ENCODE results near the gene MAP6D1.

The MAP6D1 gene

DNA sequence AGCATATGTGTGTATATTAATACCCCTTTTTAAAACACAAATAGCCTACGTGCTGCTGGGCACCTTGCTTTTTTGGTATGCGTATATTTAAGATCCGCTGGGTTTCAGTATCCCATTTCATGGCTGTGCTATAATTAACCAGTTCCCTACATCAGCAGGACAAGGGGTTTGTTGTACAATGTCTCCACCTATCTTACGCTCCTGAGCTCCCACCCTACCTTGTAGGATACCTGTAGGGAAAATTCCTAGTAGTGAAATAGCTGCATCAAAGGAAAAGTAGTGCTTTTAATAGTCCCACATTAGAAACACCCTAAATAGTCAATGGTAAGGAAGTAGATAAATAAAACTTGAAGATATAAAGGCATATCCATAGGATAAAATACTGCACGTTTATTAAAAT is 1.4 kb downstream of the MAP6D1 start:
- no peak for DNase-seq (ENCODE audit: low spot score)

DNA sequence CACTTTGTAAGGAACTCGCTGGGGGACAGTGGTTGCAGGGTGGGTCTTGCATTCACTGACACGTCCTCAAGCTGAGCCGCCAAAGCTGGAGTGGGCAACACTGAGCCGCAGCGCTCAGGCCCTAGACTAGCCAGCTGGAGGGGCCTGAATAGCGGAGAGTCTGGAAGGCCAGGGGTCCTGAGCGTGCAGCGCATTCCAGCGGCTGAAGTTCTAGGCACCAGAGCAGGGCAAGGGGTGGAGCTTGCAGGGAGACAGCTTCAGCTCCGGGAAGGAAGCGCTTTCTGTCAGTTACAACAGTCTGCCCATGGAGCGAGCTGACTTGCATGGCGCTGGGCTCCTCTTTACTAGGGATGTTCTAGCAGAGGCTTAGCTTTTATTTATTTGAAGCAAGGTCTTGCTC is 2.7 kb downstream of the MAP6D1 start:
- DNase-seq (ENCODE audit: low spot score), result peak; percentile 70

DNA sequence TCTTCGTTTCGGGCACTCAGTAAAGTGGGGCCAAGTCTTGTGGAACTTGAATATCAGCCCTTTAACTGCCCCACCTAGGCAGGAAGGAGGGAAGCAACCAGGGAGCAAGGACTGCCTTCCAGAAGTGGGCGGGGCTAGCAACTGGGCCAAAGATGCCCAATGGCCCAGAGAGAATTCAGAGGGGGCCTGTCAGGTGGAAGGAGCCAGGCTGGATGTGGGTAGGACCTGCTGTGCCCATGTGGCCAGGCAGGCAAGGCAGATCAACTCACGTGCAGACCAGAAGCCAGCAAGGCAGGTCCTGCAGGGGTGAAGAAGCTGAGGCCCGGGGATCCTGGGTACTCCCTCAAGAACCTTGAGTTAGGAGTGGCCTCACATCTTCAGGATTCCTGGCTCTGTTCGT is 5.5 kb downstream of the MAP6D1 start:
- DNase-seq (ENCODE audit: low spot score), result no peak

DNA sequence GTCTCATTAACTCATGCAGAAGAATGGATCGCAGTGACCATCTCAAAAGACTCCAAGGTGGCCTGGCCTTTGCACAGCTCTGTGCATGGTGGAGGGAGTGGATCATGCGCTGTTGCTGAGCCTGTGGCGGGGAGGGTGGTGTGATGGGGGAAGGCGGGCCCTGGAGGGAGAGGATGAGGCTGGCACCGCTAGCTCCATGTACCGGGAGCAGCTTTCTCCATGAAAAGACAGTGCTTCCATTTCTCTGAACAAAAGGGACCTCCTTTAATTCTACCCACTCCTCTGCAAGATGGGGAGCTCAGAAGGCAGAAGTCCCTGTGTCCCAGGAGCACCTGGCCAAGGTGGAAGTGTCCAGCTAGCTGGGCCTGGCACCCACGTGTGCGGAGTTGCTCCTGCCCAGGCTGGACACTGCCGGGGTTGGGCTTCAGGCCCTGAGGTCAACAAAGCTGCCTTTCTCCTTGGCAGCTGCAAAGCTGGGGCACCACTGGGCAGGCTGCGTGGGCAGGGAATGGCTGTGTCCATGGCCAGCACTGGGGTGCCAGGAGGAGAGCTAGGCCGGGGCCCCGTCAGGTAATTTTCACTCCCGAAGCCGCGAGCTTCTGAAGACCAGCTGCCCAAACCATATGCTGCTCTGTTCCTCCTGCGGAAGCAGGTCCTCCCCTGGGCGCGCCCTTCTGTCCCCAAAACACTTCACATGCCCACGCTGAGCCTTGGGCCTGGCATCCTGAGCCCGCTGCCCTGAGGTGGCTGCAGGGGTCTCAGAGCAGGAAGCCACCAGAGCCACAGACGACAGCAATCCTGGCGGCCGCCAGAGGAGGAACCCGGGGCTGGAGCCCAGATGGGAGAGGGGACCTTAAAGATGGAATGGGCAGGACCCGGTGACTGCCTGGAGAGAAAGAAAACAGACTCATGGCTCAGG is 6.4 kb downstream of the MAP6D1 start:
- DNase-seq (ENCODE audit: low spot score), result no peak

DNA sequence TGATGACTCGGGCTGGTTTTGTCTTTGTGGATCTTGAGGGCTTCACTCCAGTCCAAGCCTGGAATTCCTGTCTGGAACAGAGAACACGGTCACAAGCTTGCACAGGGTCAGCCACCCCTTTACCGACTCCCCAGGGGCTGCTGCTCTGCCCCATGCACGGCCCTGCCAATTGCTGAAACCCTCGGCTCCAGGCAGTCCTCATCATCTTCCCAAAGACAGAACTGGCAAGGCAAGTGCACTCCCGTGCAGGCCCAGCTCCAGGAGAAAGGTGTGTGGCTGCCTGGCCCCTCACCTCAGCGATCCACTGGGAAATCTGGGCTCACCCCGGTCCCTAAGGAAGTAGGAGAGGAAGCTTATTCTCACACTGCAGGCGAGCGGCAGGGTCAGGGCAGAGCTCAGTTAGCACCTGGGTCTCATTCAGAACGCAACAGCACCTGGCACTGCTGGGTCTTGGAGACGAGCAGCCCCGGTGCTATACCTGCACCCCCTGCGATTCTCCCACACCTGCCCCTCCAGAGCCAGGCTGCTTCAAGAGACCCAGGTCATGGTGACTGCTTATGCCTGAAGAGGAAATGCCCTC is 7.2 kb downstream of the MAP6D1 start:
- no peak for DNase-seq (ENCODE audit: low spot score)

DNA sequence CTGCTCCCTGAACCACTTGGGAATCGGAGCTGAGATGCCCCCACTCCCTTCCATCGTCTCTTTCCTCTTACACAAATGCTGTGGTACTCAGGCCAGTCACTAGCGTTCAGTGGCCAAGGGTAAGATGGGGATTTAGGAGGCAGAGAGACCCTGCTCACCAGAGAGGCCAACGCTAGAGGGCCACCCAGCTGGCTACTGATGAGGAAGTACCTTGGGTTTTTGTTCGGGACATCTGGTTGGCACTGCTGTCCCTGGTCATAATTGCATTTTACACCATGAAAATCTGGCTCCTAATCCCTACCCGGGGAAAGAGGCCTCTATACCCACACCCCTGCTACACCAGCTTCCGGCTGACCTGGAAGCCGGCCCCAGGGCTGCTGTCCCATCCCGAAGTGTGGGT is 7.7 kb downstream of the MAP6D1 start:
- DNase-seq (ENCODE audit: low spot score), result no peak

DNA sequence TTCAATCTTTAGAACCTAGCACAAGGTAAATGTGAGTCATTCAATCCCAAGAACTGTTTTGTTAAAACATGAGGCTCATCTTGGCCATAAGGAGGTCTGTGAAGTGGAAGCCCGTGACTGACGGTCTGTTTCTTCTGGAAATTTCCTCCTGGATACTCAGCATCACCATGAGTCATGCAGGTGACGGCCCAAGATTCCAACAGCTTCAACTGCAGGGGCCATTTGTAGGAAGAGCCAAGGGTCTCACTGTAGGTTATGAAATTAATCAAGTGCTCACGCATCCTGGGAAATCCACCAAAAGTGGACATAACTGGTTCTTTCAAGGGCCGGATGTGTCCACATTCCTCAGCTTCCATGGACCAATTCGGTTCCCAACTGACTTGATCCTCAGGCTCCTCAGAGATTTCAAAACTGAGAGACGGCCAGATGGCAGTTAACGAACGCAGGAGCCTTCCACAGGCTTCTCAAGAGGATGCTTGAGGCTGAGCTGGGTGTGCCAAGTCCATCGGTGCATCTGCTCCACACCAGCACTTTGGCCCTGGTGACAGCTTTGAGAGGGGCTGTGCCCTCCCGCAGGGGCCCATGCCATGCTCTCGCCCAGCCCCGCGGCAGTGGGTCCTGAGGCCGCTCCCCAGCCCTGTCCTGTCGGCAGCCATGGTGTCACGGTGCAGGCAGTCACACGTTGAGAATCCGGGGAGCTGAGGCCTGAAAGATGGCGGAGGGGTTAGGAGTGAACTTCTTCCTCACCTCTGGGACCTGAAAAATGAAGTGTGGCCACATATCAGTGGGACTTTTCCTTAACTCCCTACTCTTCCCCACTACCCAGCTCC is 8.5 kb downstream of the MAP6D1 start:
- DNase-seq (ENCODE audit: low spot score), result no peak

DNA sequence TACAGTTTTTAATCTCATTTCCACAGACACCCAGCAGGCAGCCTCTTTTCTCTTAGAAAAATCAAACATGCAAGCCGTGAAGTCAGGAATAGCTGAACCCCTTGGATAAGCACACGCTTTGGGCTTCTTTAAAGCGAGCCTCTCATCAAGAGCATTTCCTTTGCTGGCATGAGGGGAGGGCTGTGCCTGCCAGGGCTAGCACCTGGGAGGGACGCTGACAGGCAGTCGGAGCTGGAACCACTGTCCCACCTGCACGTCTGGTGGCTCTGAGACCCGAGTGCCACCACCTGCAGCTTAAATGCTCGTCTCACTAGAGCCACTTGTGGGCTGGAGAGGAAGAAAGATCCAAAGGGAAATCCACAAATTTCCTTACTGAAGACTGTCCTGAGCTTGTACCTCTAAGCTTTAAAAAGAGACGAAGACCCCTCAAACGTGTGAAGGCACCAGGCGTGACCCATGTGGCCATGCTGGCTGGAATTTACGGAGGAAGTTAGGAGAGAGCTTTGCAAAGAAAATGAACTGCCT is 9.4 kb downstream of the MAP6D1 start:
- no peak for DNase-seq (ENCODE audit: low spot score)

DNA sequence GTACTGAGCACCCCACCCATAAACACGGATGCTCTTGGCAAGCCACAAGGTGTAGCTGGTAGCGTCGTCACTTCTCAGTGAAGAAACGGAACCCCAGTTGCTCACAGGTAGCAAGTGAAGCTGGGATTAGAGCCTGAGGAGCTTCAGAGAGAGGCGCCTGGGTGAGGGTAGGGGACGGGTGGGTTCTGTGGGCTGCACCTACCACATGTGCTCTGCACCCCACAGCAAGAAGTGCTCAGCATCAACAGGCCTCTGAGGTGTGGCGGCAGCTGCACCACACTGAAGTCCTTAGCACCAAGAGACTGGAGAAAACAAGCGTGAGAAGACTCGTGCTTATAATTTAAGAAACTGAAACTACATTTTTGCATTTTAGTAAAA is 9.8 kb downstream of the MAP6D1 start:
- no peak for DNase-seq (ENCODE audit: low spot score)

DNA sequence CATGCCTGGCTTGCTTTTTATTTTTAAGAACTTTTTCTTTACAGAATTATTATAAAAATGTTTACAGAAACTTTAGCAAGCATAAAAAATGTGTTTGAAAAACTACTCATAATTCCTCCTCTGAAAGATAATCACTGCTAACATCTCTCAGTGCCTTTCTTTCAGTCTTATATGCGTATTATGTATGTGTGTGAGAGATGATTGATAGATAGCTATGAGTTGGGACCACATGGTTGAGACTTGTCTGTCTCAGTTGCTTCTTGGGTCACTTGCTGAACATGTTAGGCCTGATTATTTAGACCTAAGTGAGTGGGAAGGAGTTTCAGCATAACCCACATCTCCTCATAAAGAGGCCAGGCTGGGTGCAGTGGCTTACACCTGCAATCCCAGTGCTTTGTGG is 11.1 kb downstream of the MAP6D1 start:
- no peak for DNase-seq (ENCODE audit: low spot score)

DNA sequence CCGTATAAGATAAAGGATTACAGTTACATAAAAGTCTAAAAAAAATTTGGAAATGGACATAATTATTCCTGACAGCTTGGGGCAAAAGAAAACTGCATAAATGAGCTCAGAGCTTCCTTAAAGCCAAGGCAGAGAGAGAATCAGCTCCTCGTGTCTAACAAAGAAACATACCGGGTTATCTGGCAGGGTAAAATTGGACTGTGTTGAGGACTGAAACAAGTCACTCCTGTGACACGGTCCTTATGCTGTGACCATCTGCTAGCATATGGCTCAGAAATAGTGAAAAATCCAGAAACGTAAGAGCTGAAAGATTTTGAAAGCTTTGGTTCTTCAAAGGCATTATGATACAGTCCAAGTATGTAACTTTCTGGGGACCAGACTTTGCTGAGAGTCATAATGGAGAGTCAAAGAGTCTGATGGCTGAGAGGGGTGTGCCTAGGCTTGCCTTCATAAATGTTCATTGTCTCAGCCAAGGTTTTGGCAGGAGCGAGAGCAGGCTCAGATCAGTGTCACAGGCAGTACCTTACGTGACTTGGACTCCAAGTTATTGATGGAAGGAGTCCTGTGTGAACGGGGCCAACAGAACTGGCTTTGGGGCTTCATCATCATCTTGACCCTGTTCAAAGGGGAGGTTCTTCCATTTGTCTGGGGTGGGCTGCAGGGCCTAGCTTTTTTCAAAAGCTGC is 12.5 kb downstream of the MAP6D1 start:
- DNase-seq (ENCODE audit: low spot score), result no peak

DNA sequence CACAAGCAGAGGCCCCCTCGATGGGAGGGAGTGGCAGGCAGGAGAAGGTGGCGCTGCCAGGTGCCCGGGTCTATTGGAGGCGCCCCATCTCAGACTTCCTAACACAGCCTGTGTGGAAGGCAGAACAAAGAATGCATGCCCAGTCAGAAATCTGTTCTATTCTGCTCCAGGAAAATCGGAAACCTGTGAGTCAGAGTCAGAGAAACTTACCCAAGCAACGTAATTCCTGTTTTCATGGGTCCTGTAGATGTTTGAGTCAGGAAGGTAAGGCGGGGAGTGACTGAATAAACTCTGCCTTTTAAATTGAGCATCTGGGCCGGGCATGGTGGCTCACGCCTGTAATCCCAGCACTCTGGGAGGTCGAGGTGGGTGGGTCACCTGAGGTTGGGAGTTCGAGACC is 13.7 kb downstream of the MAP6D1 start:
- no peak for DNase-seq (ENCODE audit: low spot score)

DNA sequence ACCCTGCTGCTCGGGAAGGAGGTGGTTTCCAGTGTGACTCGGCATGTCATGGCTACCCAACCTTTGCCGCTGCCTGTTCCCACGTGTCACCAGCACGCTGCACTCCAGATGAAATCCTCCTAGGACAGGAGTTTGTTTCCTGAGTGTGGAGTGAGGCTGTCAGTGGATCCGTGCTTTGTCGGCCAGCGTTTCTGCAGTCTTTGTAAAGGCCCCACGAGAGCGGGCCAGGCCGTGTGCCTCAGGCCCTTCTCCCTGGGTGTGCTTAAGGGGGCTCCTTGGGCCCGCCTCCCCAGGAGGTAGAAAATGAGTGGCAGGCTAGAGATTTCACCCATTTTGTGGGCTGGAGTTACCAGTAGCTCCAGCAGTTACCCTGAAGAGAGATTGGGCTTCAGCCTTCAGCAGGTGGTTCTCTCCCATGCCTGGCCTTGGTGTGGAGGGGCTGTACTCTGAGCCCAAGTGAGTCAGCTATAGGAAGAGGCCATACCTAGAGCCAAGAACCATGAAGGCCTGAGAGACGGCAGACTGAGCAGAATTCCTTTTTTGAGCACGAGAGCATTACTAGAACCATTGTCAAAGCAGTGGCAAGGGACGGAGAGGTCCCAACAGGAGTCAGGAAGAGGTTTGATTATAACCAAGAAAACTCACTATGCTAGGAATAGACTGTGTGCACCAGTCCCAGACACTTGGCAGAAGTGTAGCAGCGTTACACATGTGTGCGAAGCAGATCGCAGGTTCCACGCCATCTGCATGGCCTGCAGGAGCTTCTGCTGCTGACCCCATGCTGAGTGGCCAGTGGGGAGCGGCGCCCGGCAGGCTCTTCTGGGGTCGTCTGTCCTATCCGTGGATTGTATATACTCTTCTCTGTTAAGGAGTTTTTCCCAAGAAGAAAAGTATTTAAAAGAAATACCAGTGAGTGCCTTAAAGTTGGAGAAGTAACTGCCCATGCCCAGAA is 14.5 kb downstream of the MAP6D1 start:
- DNase-seq (ENCODE audit: low spot score), result no peak

DNA sequence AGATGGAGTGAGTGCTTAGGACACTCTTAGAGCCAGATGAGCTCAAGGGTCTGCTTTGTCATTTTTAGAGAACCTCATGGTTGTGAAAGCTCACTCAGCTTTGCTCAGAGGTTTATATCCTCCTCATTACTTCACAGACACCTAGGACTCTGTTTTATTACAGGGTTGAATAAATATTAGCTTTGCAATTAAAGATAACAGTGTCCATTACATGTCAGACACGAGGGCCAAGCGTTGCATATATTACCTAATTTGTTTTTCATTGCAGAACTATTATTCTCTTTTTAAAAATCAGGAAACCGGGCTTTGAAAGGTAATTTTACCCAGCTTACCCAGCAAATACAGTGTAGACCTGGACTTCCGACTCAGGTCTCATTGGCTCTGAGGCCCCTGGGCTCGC is 16.1 kb downstream of the MAP6D1 start:
- DNase-seq (ENCODE audit: low spot score), result no peak

DNA sequence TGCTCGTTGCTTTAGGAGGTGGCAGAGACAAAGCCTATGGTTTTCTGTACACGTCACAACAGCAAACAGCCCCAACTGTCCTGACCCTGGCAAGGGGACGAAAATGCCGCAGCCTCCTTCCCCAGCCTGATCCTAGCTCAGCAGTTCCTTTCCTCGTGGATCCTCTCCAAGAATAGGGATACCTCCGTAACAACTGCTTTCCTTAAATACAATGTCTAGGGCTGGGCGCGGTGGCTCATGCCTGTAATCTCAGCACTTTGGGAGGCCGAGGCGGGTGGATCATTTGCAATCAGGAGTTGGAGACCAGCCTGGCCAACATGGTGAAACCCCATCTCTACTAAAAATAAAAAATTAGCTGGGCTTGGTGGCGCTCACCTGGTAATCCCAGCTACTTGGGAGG is 17.0 kb downstream of the MAP6D1 start:
- no peak for DNase-seq (ENCODE audit: low spot score)

DNA sequence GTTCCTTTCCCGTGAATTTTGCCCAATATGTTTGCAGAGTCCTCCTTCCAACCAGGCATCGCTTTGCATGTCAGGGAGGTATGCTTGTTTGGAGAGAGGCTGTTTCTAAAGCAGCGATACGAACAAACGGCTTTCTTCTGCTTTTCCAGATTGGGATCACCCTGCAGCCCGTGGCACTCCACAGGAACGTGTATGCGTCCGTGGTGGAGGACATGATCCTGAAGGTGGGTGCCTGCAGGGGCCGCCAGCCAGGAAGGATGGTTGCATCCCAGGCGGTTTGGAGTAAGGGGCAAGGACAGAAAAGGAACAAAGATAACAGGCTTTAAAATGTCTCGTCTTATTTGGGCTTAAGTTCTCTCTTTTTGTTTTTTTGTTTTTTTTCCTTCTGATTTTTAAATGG is 17.5 kb downstream of the MAP6D1 start:
- DNase-seq (ENCODE audit: low spot score), result no peak

DNA sequence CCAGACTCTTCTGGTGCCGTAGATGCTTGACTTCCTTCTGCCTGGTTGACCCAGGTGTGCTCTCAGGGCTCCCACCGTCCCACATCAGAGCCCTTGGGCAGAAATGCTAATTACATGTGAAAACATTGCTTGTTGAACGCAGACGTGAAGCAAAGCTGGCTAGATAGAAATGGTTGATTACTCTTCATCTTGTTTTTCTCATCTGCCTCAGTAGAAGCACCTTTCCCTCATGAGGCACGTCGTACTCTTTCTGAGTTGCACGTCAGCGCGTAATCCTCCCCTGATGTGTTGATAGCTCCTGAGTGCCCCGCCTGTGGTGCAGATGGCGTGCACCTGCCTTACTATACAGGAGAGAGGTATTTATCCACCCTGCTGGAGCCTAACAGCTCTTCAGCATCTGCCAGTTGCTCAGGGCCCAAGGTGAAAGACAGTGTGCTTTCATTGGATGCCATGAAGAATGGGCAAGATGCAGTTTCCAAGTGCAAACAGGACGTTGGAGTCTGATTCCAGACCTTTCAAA is 18.1 kb downstream of the MAP6D1 start:
- no peak for DNase-seq (ENCODE audit: low spot score)

DNA sequence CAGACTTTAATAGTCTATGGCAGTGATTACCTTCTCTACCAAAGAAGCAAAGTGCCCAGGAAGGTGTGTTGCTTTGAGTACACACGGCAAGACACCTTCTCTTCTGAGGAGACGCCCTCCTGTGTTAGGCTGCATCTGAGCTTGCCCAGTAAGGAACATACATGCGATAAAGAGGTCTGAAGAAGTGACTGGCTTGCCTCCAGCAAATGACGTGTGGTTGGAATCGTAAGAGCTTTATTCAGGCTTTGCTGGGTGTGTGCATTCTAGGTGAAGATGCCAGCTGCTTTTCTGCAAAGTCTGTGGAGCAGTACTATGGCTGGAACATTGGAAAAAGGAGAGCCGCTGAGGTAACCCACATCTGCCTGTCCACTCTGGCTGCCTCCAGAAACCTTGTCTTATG is 22.4 kb downstream of the MAP6D1 start:
- DNase-seq (ENCODE audit: low spot score), result no peak

DNA sequence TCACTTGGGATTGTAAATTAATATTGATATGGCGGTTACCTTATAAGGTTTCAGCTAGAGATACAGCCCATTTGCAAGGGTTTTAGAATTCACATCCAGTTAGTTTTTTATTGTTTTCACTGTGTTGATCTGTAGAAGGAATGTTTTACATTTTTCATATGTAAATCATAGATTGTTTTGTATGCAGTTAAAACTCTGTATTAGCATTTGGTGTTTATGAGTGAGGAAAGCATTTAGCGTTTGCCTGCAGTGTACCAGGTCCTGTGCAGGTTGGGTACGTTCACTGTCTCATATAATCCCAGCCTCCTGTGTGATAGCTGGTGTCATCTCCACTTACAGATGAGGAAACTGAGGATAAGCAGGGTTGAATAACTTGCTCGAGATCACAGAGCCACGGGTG is 23.8 kb downstream of the MAP6D1 start:
- no peak for DNase-seq (ENCODE audit: low spot score)

DNA sequence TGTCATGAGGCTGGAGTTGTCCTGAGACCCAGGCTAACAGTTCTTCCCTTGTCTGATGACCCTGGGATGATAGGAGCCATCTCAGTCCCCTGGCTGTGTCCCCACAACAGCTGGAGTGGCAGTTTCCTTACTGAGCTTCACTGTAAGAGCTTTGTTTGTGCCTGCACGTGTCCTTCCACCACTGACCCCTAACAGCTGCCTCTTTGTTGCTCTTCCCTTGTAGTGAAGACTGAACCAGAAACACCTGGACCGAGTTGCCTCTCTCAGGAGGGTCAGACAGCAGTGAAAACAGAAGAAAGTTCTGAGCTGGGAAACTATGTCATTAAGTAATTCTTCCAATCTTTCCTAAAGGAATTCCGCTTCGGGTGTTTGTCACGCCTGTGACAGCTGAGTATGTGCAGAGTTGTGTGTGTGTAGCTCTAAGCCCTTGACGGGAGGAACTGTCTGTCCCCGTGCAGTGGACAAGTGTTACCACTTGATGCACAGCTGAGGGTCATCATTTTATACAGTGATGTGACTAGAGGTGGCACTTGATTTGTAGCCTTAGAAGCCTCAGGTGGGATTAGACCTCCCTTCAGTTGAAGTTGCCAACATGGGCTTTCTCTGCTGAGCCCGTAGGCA is 25.0 kb downstream of the MAP6D1 start:
- no peak for DNase-seq (ENCODE audit: low spot score)
